ENCODE measurements around the gene WIPI1. TPM values are rescaled to one million over a fixed set of nuclear protein-coding genes. Genes with fewer than 3 reads are reported as not detected.

Gene WIPI1
- total and polyA plus RNA-seq, 10 of the 15 experiments (the other 5 are each of a cell fraction or from before 2014, with no cell fraction given) = 6.5 to 44.5 (median 26.2) TPM

GRCh38 chr17:68457539-68458259, 403 bp upstream of the WIPI1 start (continued):
- peak in 1 of 2 experiments; percentile 26; a peak in 2 of 4 replicates for TF ChIP-seq IKZF2 (IDR thresholded peaks at IDR 0.05)
- TF ChIP-seq E2F8 (IDR thresholded peaks at IDR 0.05; ENCODE audit: low read depth, partially characterized antibody) = no peak
- TF ChIP-seq SUPT20H (IDR thresholded peaks at IDR 0.05; ENCODE audit: borderline replicate concordance, control insufficient read depth, low read depth, low read length) = no peak
- no peak for TF ChIP-seq GATAD2B (conservative IDR thresholded peaks at IDR 0.05; ENCODE audit: low read depth)
- no peak for TF ChIP-seq NR2C1 (IDR thresholded peaks at IDR 0.05)
- no peak for TF ChIP-seq BCL11A (IDR thresholded peaks at IDR 0.05; ENCODE audit: low read depth, low read length)
- peak; percentile 57; the same call in 1 of the 2 replicates for TF ChIP-seq IKZF1 (conservative IDR thresholded peaks at IDR 0.05)
- no peak for TF ChIP-seq TCF12 (IDR thresholded peaks at IDR 0.05; ENCODE audit: low read depth, low read length)
- no peak for TF ChIP-seq SUZ12 (IDR thresholded peaks at IDR 0.05; ENCODE audit: unreplicated experiment)
- no peak for TF ChIP-seq ESRRA (IDR thresholded peaks at IDR 0.05; ENCODE audit: low read length)
- TF ChIP-seq POLR2AphosphoS2 (IDR thresholded peaks at IDR 0.05; ENCODE audit: low read depth, low read length) = peak; percentile 88
- TF ChIP-seq POLR2A (IDR thresholded peaks at IDR 0.05; ENCODE audit: low read depth, low read length) = peak; percentile 89
- TF ChIP-seq NFIC (IDR thresholded peaks at IDR 0.05; ENCODE audit: low read depth, low read length) = no peak
- TF ChIP-seq EZH2 (IDR thresholded peaks at IDR 0.05; ENCODE audit: borderline replicate concordance, control insufficient read depth, low read depth, low read length) = no peak
- 0 out of 2 replicates have a peak, but pooled peaks have one; percentile 19 for TF ChIP-seq JUND (IDR thresholded peaks at IDR 0.05; ENCODE audit: low read depth, low read length)
- peak; percentile 98 for TF ChIP-seq NKRF (conservative IDR thresholded peaks at IDR 0.05)
- TF ChIP-seq E4F1 (IDR thresholded peaks at IDR 0.05; ENCODE audit: borderline replicate concordance, partially characterized antibody) = no peak
- TF ChIP-seq CHD4 (IDR thresholded peaks at IDR 0.05) = no peak
- TF ChIP-seq ZNF24 (IDR thresholded peaks at IDR 0.05) = no peak
- TF ChIP-seq MYC (IDR thresholded peaks at IDR 0.05; ENCODE audit: insufficient read depth, insufficient read length, insufficient replicate concordance, low read length, severe bottlenecking) = no peak
- TF ChIP-seq TAF1 (IDR thresholded peaks at IDR 0.05; ENCODE audit: borderline replicate concordance, low read depth, low read length) = peak; percentile 87
- TF ChIP-seq KAT2A (conservative IDR thresholded peaks at IDR 0.05; ENCODE audit: control insufficient read depth, low read depth, low read length) = no peak
- TF ChIP-seq ZNF274 (IDR thresholded peaks at IDR 0.05; ENCODE audit: insufficient read depth, insufficient read length) = no peak
- peak; percentile 19; the same call in 1 of the 2 replicates for TF ChIP-seq ZNF384 (IDR thresholded peaks at IDR 0.05; ENCODE audit: borderline replicate concordance, low read depth, low read length)
